SK-N-SH (cell line): ENCODE measurements around the gene EP400. TPM values are rescaled to one million over a fixed set of nuclear protein-coding genes. Genes with fewer than 3 reads are reported as not detected.

Experiments
- CTCF ChIA-PET: fragments of 300-600, 350-600 bp; formaldehyde crosslinking; extraction: SDS; loops from one replicate; lab custom pipeline; 2021; lab: Yijun Ruan, JAX
- POLR2A ChIA-PET: fragments of 350-600 bp; sonication (Branson Sonifier 250); formaldehyde crosslinking; extraction: SDS; loops from one replicate; lab custom pipeline; 2020; ENCODE audit warnings: antibody characterized with exemption, inconsistent platforms; lab: Yijun Ruan, JAX
- DNase-seq: peaks from one replicate; pipeline ENCODE4 v3.0.0; 2012
- H2AFZ ChIP-seq: fragments of 200-600 bp; sonication (generic); 2 replicates; pipeline ENCODE4 v1.8.1; 2016; ENCODE audit warnings: antibody characterized with exemption, mild to moderate bottlenecking, low read depth
- H3F3A ChIP-seq: fragments of 200-600 bp; sonication (generic); replicated peaks from 2 replicates; pipeline ENCODE3; 2016; ENCODE audit warnings: antibody characterized with exemption, mild to moderate bottlenecking; ENCODE audit not compliant: insufficient read depth
- H3K27ac ChIP-seq, 2 experiments: fragments of 200-500 bp in 1 of 2; fragments of 200-600 bp in 1 of 2; sonication (Bioruptor generic) in 1 of 2; sonication (generic), shearing (Covaris generic) in 1 of 2; 2 replicates each; pipeline versions ENCODE4 v1.5.1 to v1.6.1; 2014 to 2016; ENCODE audit warnings: low read depth in 2 of 2, inconsistent platforms in 1 of 2, low read length in 1 of 2, mild to moderate bottlenecking in 1 of 2, mixed read lengths in 1 of 2
- H3K27me3 ChIP-seq: fragments of 200-600 bp; sonication (generic), shearing (Covaris generic); 2 replicates; pipeline ENCODE4 v1.6.1; 2016; ENCODE audit warnings: mixed run types; ENCODE audit not compliant: insufficient read depth
- H3K36me3 ChIP-seq, 2 experiments: fragments of 200-500 bp in 1 of 2; fragments of 200-600 bp in 1 of 2; sonication (Bioruptor generic) in 1 of 2; sonication (generic) in 1 of 2; replicated peaks in 1 of 2; 2 replicates each; pipeline versions ENCODE3 to v1.5.1; 2014 to 2016; ENCODE audit warnings: low read length in 1 of 2, mild to moderate bottlenecking in 1 of 2; ENCODE audit not compliant: insufficient read depth in 2 of 2, control insufficient read depth in 1 of 2
- H3K4me1 ChIP-seq, 2 experiments: fragments of 200-500 bp in 1 of 2; fragments of 200-600 bp in 1 of 2; sonication (Bioruptor generic) in 1 of 2; sonication (generic), shearing (Covaris generic) in 1 of 2; 2 replicates each; pipeline versions ENCODE4 v1.5.1 to v1.6.1; 2014 to 2016; ENCODE audit warnings: low read depth in 1 of 2, low read length in 1 of 2, mixed run types in 1 of 2; ENCODE audit not compliant: insufficient read depth in 2 of 2, control insufficient read depth in 1 of 2
- H3K4me2 ChIP-seq: fragments of 200-600 bp; sonication (generic), shearing (Covaris generic); 2 replicates; pipeline ENCODE4 v1.6.1; 2017; ENCODE audit warnings: mixed run types
- H3K4me3 ChIP-seq, 2 experiments: fragments of 200-500 bp in 1 of 2; fragments of 200-600 bp in 1 of 2; sonication (Bioruptor generic) in 1 of 2; sonication (generic), shearing (Covaris generic) in 1 of 2; 2 replicates each; pipeline versions ENCODE4 v1.5.1 to v1.8.1; 2014 to 2016; ENCODE audit warnings: low read depth in 2 of 2, inconsistent platforms in 1 of 2, low read length in 1 of 2, mild to moderate bottlenecking in 1 of 2, mixed read lengths in 1 of 2, moderate library complexity in 1 of 2
- H3K79me2 ChIP-seq: fragments of 200-600 bp; sonication (generic); 2 replicates; pipeline ENCODE4 v1.8.1; 2017; ENCODE audit warnings: mild to moderate bottlenecking; ENCODE audit not compliant: insufficient read depth
- H3K9ac ChIP-seq: fragments of 200-600 bp; sonication (generic); 2 replicates; pipeline ENCODE4 v1.6.1; 2017; ENCODE audit warnings: mixed run types
- H3K9me2 ChIP-seq: fragments of 200-600 bp; sonication (generic); 2 replicates; pipeline ENCODE4 v1.6.1; 2017; ENCODE audit warnings: mixed run types
- H3K9me3 ChIP-seq: fragments of 200-600 bp; sonication (generic); 2 replicates; pipeline ENCODE4 v1.6.1; 2017; ENCODE audit warnings: mixed run types, mild to moderate bottlenecking, moderate library complexity
- H4K20me1 ChIP-seq: fragments of 200-600 bp; sonication (generic); 2 replicates; pipeline ENCODE4 v1.6.1; 2017; ENCODE audit warnings: mild to moderate bottlenecking, mixed run types; ENCODE audit not compliant: insufficient read depth
- FOXM1 ChIP-seq: IDR thresholded peaks from 2 replicates; pipeline ENCODE4 v1.4.0; 2012; ENCODE audit warnings: low read depth, mild to moderate bottlenecking
- GATA2 ChIP-seq: sonication (generic); formaldehyde crosslinking; IDR thresholded peaks from 2 replicates; pipeline ENCODE4 v1.5.0; 2020; ENCODE audit warnings: mild to moderate bottlenecking, missing genetic modification reagents
- MEF2A ChIP-seq: IDR thresholded peaks from 2 replicates; pipeline ENCODE4 v1.4.0; 2012; ENCODE audit warnings: low read depth, borderline replicate concordance
- NRF1 ChIP-seq: IDR thresholded peaks from 2 replicates; pipeline ENCODE4 v1.6.1; 2012; ENCODE audit warnings: low read depth, mild to moderate bottlenecking, low read length
- REST ChIP-seq: IDR thresholded peaks from 2 replicates; pipeline ENCODE4 v1.6.1; 2012; ENCODE audit warnings: mild to moderate bottlenecking, low read depth, low read length, moderate library complexity
- SIN3A ChIP-seq: IDR thresholded peaks from 2 replicates; pipeline ENCODE4 v1.6.1; 2012; ENCODE audit warnings: low read depth, mild to moderate bottlenecking, low read length, moderate library complexity, borderline replicate concordance
- TCF12 ChIP-seq: IDR thresholded peaks from 2 replicates; pipeline ENCODE4 v1.4.0; 2012
- YY1 ChIP-seq: IDR thresholded peaks from 2 replicates; pipeline ENCODE4 v1.4.0; 2012; ENCODE audit warnings: low read depth, mild to moderate bottlenecking
- WGBS: methylation state at CpG from one replicate; pipeline ENCODE4 v1.1.6; 2017; ENCODE audit warnings: low lambda C conversion rate; 5-methylcytosine and 5-hydroxymethylcytosine counted together
- polyA plus RNA-seq, 3 experiments: library from polyadenylated mRNA; depleted of rRNA; stranded (reverse); fragments of >200 nt; gene quantifications; 2 replicates each; pipeline ENCODE4 v1.2.3, GENCODE V29; 2012
- TF ChIP-seq, protein P1 (sequence below): IDR thresholded peaks from 2 replicates; pipeline ENCODE4 v1.4.0; 2012; ENCODE audit warnings: low read depth, borderline replicate concordance
- TF ChIP-seq, protein P2 (sequence below): fragments of 200-600 bp; sonication (generic); IDR thresholded peaks from 2 replicates; pipeline ENCODE4 v1.6.1; 2017; ENCODE audit warnings: antibody characterized with exemption, mild to moderate bottlenecking, moderate library complexity

The EP400 gene
- polyA plus RNA-seq, 1 of the 3 experiments (the other 2 are of a cell fraction): 7.0 TPM

GRCh38 chr12:131902332-131903241 lies 47.2 kb upstream of the EP400 start:
- Histone ChIP-seq H2AFZ (no peak overlapping the region), H3K27ac (peak overlapping the region in 1 of 2 experiments; percentile 13; a peak in 1 of 4 replicates), H3K27me3 (no peaks in the 10 kb centered on the region), H3K4me1 (peaks cover 0 to 22% of the 10 kb centered on the region in 2 experiments; a peak in 1 of 4 replicates), H3K9ac (no peak overlapping the region), H3K36me3 (peaks cover 0 to 8% of the 10 kb centered on the region in 2 experiments), H4K20me1 (peaks cover 58% of the 10 kb centered on the region), H3K79me2 (peaks cover 31% of the 10 kb centered on the region), H3K9me2 (no peaks in the 10 kb centered on the region), H3K9me3 (no peaks in the 10 kb centered on the region), H3F3A (no peaks in the 10 kb centered on the region), H3K4me2 (no peak overlapping the region), H3K4me3 (no peak overlapping the region)
- ChIA-PET POLR2A (interaction anchor here (0.6 kb wide), 1 partner anchor 47 kb away, joined by 3 read pairs; the partner anchor contains the start of gene EP400), CTCF (interaction anchor here (1.3 to 1.8 kb wide), 3 partner anchors 10 to 66 kb away, joined by 3 to 7 read pairs (median 6); no protein-coding TSS in a partner anchor)
- WGBS: 90% methylated on average over 4 of the region's 25 CpGs
- TF ChIP-seq REST: no peak
- TF ChIP-seq MEF2A: no peak
- TF ChIP-seq, protein P1, sequence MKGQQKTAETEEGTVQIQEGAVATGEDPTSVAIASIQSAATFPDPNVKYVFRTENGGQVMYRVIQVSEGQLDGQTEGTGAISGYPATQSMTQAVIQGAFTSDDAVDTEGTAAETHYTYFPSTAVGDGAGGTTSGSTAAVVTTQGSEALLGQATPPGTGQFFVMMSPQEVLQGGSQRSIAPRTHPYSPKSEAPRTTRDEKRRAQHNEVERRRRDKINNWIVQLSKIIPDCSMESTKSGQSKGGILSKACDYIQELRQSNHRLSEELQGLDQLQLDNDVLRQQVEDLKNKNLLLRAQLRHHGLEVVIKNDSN: no peak
- TF ChIP-seq TCF12: no peak
- no peak for TF ChIP-seq GATA2 (CRISPR knock-in tag)
- TF ChIP-seq FOXM1: no peak
- TF ChIP-seq YY1: no peak
- TF ChIP-seq, protein P2, sequence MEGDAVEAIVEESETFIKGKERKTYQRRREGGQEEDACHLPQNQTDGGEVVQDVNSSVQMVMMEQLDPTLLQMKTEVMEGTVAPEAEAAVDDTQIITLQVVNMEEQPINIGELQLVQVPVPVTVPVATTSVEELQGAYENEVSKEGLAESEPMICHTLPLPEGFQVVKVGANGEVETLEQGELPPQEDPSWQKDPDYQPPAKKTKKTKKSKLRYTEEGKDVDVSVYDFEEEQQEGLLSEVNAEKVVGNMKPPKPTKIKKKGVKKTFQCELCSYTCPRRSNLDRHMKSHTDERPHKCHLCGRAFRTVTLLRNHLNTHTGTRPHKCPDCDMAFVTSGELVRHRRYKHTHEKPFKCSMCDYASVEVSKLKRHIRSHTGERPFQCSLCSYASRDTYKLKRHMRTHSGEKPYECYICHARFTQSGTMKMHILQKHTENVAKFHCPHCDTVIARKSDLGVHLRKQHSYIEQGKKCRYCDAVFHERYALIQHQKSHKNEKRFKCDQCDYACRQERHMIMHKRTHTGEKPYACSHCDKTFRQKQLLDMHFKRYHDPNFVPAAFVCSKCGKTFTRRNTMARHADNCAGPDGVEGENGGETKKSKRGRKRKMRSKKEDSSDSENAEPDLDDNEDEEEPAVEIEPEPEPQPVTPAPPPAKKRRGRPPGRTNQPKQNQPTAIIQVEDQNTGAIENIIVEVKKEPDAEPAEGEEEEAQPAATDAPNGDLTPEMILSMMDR: no peak
- no peak for TF ChIP-seq NRF1
- TF ChIP-seq SIN3A: no peak
- no peak for DNase-seq
